SK-N-SH (cell line): ENCODE results near the gene PPP1R18. TPM values are rescaled to one million over a fixed set of nuclear protein-coding genes. Genes with fewer than 3 reads are reported as not detected.

ENCODE experiments used
- CTCF ChIA-PET: fragments of 300-600, 350-600 bp; formaldehyde crosslinking; extraction: SDS; loops from one replicate; lab custom pipeline; 2021; lab: Yijun Ruan, JAX
- POLR2A ChIA-PET: fragments of 350-600 bp; sonication (Branson Sonifier 250); formaldehyde crosslinking; extraction: SDS; loops from one replicate; lab custom pipeline; 2020; ENCODE audit warnings: antibody characterized with exemption, inconsistent platforms; lab: Yijun Ruan, JAX
- DNase-seq: peaks from one replicate; pipeline ENCODE4 v3.0.0; 2012
- H2AFZ ChIP-seq: fragments of 200-600 bp; sonication (generic); 2 replicates; pipeline ENCODE4 v1.8.1; 2016; ENCODE audit warnings: antibody characterized with exemption, mild to moderate bottlenecking, low read depth
- H3F3A ChIP-seq: fragments of 200-600 bp; sonication (generic); replicated peaks from 2 replicates; pipeline ENCODE3; 2016; ENCODE audit warnings: antibody characterized with exemption, mild to moderate bottlenecking; ENCODE audit not compliant: insufficient read depth
- H3K27ac ChIP-seq, 2 experiments: fragments of 200-500 bp in 1 of 2; fragments of 200-600 bp in 1 of 2; sonication (Bioruptor generic) in 1 of 2; sonication (generic), shearing (Covaris generic) in 1 of 2; 2 replicates each; pipeline versions ENCODE4 v1.5.1 to v1.6.1; 2014 to 2016; ENCODE audit warnings: low read depth in 2 of 2, inconsistent platforms in 1 of 2, low read length in 1 of 2, mild to moderate bottlenecking in 1 of 2, mixed read lengths in 1 of 2
- H3K27me3 ChIP-seq: fragments of 200-600 bp; sonication (generic), shearing (Covaris generic); 2 replicates; pipeline ENCODE4 v1.6.1; 2016; ENCODE audit warnings: mixed run types; ENCODE audit not compliant: insufficient read depth
- H3K36me3 ChIP-seq, 2 experiments: fragments of 200-500 bp in 1 of 2; fragments of 200-600 bp in 1 of 2; sonication (Bioruptor generic) in 1 of 2; sonication (generic) in 1 of 2; replicated peaks in 1 of 2; 2 replicates each; pipeline versions ENCODE3 to v1.5.1; 2014 to 2016; ENCODE audit warnings: low read length in 1 of 2, mild to moderate bottlenecking in 1 of 2; ENCODE audit not compliant: insufficient read depth in 2 of 2, control insufficient read depth in 1 of 2
- H3K4me1 ChIP-seq, 2 experiments: fragments of 200-500 bp in 1 of 2; fragments of 200-600 bp in 1 of 2; sonication (Bioruptor generic) in 1 of 2; sonication (generic), shearing (Covaris generic) in 1 of 2; 2 replicates each; pipeline versions ENCODE4 v1.5.1 to v1.6.1; 2014 to 2016; ENCODE audit warnings: low read depth in 1 of 2, low read length in 1 of 2, mixed run types in 1 of 2; ENCODE audit not compliant: insufficient read depth in 2 of 2, control insufficient read depth in 1 of 2
- H3K4me2 ChIP-seq: fragments of 200-600 bp; sonication (generic), shearing (Covaris generic); 2 replicates; pipeline ENCODE4 v1.6.1; 2017; ENCODE audit warnings: mixed run types
- H3K4me3 ChIP-seq, 2 experiments: fragments of 200-500 bp in 1 of 2; fragments of 200-600 bp in 1 of 2; sonication (Bioruptor generic) in 1 of 2; sonication (generic), shearing (Covaris generic) in 1 of 2; 2 replicates each; pipeline versions ENCODE4 v1.5.1 to v1.8.1; 2014 to 2016; ENCODE audit warnings: low read depth in 2 of 2, inconsistent platforms in 1 of 2, low read length in 1 of 2, mild to moderate bottlenecking in 1 of 2, mixed read lengths in 1 of 2, moderate library complexity in 1 of 2
- H3K79me2 ChIP-seq: fragments of 200-600 bp; sonication (generic); 2 replicates; pipeline ENCODE4 v1.8.1; 2017; ENCODE audit warnings: mild to moderate bottlenecking; ENCODE audit not compliant: insufficient read depth
- H3K9ac ChIP-seq: fragments of 200-600 bp; sonication (generic); 2 replicates; pipeline ENCODE4 v1.6.1; 2017; ENCODE audit warnings: mixed run types
- H3K9me2 ChIP-seq: fragments of 200-600 bp; sonication (generic); 2 replicates; pipeline ENCODE4 v1.6.1; 2017; ENCODE audit warnings: mixed run types
- H3K9me3 ChIP-seq: fragments of 200-600 bp; sonication (generic); 2 replicates; pipeline ENCODE4 v1.6.1; 2017; ENCODE audit warnings: mixed run types, mild to moderate bottlenecking, moderate library complexity
- H4K20me1 ChIP-seq: fragments of 200-600 bp; sonication (generic); 2 replicates; pipeline ENCODE4 v1.6.1; 2017; ENCODE audit warnings: mild to moderate bottlenecking, mixed run types; ENCODE audit not compliant: insufficient read depth
- CHD2 ChIP-seq: fragments of 150-350 bp; IDR thresholded peaks from 2 replicates; pipeline ENCODE4 v1.6.1; 2018; ENCODE audit warnings: low read length; ENCODE audit not compliant: partially characterized antibody
- ELF1 ChIP-seq: IDR thresholded peaks from 2 replicates; pipeline ENCODE4 v1.4.0; 2012
- EP300 ChIP-seq, 2 experiments: IDR thresholded peaks; 2 replicates each; pipeline versions ENCODE4 v1.4.0 to v1.6.1; 2012; ENCODE audit warnings: borderline replicate concordance in 1 of 2, low read depth in 1 of 2, low read length in 1 of 2
- EZH2phosphoT487 ChIP-seq: fragments of 200-600 bp; sonication (generic); IDR thresholded peaks from 2 replicates; pipeline ENCODE4 v1.6.1; 2017; ENCODE audit warnings: low read depth, mixed run types, mild to moderate bottlenecking, antibody characterized with exemption, moderate library complexity, borderline replicate concordance
- FOSL2 ChIP-seq: IDR thresholded peaks from 2 replicates; pipeline ENCODE4 v1.4.0; 2012; ENCODE audit warnings: low read depth, mild to moderate bottlenecking, moderate library complexity, borderline replicate concordance
- FOXJ3 ChIP-seq: sonication (generic); formaldehyde crosslinking; IDR thresholded peaks from 2 replicates; pipeline ENCODE4 v1.5.1; 2020; ENCODE audit warnings: mild to moderate bottlenecking, missing genetic modification reagents
- FOXM1 ChIP-seq: IDR thresholded peaks from 2 replicates; pipeline ENCODE4 v1.4.0; 2012; ENCODE audit warnings: low read depth, mild to moderate bottlenecking
- GABPA ChIP-seq: IDR thresholded peaks from 2 replicates; pipeline ENCODE4 v1.4.0; 2012; ENCODE audit warnings: low read depth, mild to moderate bottlenecking
- GATA2 ChIP-seq: sonication (generic); formaldehyde crosslinking; IDR thresholded peaks from 2 replicates; pipeline ENCODE4 v1.5.0; 2020; ENCODE audit warnings: mild to moderate bottlenecking, missing genetic modification reagents
- MEF2A ChIP-seq: IDR thresholded peaks from 2 replicates; pipeline ENCODE4 v1.4.0; 2012; ENCODE audit warnings: low read depth, borderline replicate concordance
- MXI1 ChIP-seq: IDR thresholded peaks from 2 replicates; pipeline ENCODE4 v1.6.1; 2012; ENCODE audit warnings: mild to moderate bottlenecking, low read depth, low read length, improper control_type of control experiment
- PBX3 ChIP-seq: IDR thresholded peaks from 2 replicates; pipeline ENCODE4; 2012
- POLR2AphosphoS5 ChIP-seq: IDR thresholded peaks from 2 replicates; pipeline ENCODE4 v1.6.1; 2012; ENCODE audit warnings: low read depth, low read length
- RAD21 ChIP-seq: IDR thresholded peaks from 2 replicates; pipeline ENCODE4 v1.6.1; 2012; ENCODE audit warnings: mild to moderate bottlenecking, low read length
- RCOR1 ChIP-seq: fragments of 150-350 bp; IDR thresholded peaks from 2 replicates; pipeline ENCODE4 v1.6.1; 2017; ENCODE audit warnings: antibody characterized with exemption, low read length
- RFX5 ChIP-seq: IDR thresholded peaks from 2 replicates; pipeline ENCODE4 v1.6.1; 2012; ENCODE audit warnings: mild to moderate bottlenecking, improper control_type of control experiment, low read length
- RXRA ChIP-seq: IDR thresholded peaks from 2 replicates; pipeline ENCODE4 v1.4.0; 2012; ENCODE audit warnings: low read depth, mild to moderate bottlenecking, borderline replicate concordance
- SIN3A ChIP-seq: IDR thresholded peaks from 2 replicates; pipeline ENCODE4 v1.6.1; 2012; ENCODE audit warnings: low read depth, mild to moderate bottlenecking, low read length, moderate library complexity, borderline replicate concordance
- SMC3 ChIP-seq: IDR thresholded peaks from 2 replicates; pipeline ENCODE4 v1.6.1; 2012; ENCODE audit warnings: low read depth, low read length, improper control_type of control experiment
- TCF12 ChIP-seq: IDR thresholded peaks from 2 replicates; pipeline ENCODE4 v1.4.0; 2012
- USF2 ChIP-seq: fragments of 150-350 bp; IDR thresholded peaks from 2 replicates; pipeline ENCODE4 v1.6.1; 2017; ENCODE audit warnings: antibody characterized with exemption, low read length, low read depth, borderline replicate concordance
- ZBTB33 ChIP-seq: IDR thresholded peaks from 2 replicates; pipeline ENCODE4 v1.4.0; 2012; ENCODE audit warnings: low read depth, borderline replicate concordance
- WGBS: methylation state at CpG from one replicate; pipeline ENCODE4 v1.1.6; 2017; ENCODE audit warnings: low lambda C conversion rate; 5-methylcytosine and 5-hydroxymethylcytosine counted together
- polyA plus RNA-seq, 3 experiments: library from polyadenylated mRNA; depleted of rRNA; stranded (reverse); fragments of >200 nt; gene quantifications; 2 replicates each; pipeline ENCODE4 v1.2.3, GENCODE V29; 2012

PPP1R18 gene
- polyA plus RNA-seq, 1 of the 3 experiments (the other 2 are of a cell fraction): 73.2 TPM

- WGBS: 98% methylated on average over 3 of the region's 3 CpGs
- Histone ChIP-seq H2AFZ (no peak overlapping the region), H3K4me3 (no peak overlapping the region), H3K27ac (no peak overlapping the region), H3K4me1 (no peaks in the 10 kb centered on the region), H3K9ac (no peak overlapping the region), H3K79me2 (peaks cover 6% of the 10 kb centered on the region; the same call in 1 of the 2 replicates), H3K27me3 (no peaks in the 10 kb centered on the region), H3K9me3 (no peaks in the 10 kb centered on the region), H3K36me3 (peaks cover 19 to 33% of the 10 kb centered on the region in 2 experiments), H3K9me2 (no peaks in the 10 kb centered on the region), H3K4me2 (no peak overlapping the region), H3F3A (peaks cover 3% of the 10 kb centered on the region), H4K20me1 (no peaks in the 10 kb centered on the region)
- ChIA-PET CTCF (no interaction called here), POLR2A (no interaction called here)
- DNase-seq: no peak
- no peak for TF ChIP-seq SMC3
- TF ChIP-seq RFX5: no peak
These were observed 50.6 kb downstream of the PPP1R18 start for GRCh38 chr6:30635834-30636233.

GRCh38 chr6:30626484-30627366 is 59.7 kb downstream of the PPP1R18 start, which contains the start of gene ATAT1:
ATAT1 (plus strand) TSS chr6:30626874.
- Histone ChIP-seq H3K4me3 (peak within 1 kb of the TSS; percentile 62 to 77), H3K79me2 (peaks cover 23% of the 10 kb centered on the region), H3F3A (peaks cover 11% of the 10 kb centered on the region), H3K4me2 (peak within 1 kb of the TSS; percentile 87), H3K9ac (peak within 1 kb of the TSS; percentile 79), H3K27ac (peak within 1 kb of the TSS; percentile 70 to 78), H2AFZ (peak within 1 kb of the TSS; percentile 75), H4K20me1 (no peaks in the 10 kb centered on the region), H3K9me2 (no peaks in the 10 kb centered on the region), H3K9me3 (no peaks in the 10 kb centered on the region), H3K36me3 (peaks cover 25 to 57% of the 10 kb centered on the region in 2 experiments), H3K4me1 (peaks cover 9 to 12% of the 10 kb centered on the region in 2 experiments; a peak in 2 of 4 replicates), H3K27me3 (no peaks in the 10 kb centered on the region)
- peak; percentile 92 for DNase-seq
- ChIA-PET CTCF (interaction anchor here (0.6 to 1.7 kb wide), 9 partner anchors 15 to 453 kb away, joined by 3 to 5 read pairs (median 3); partner anchors contain the start of gene DHX16), POLR2A (interaction anchor here (1.2 to 1.5 kb wide), 3 partner anchors 9 to 90 kb away, joined by 4 to 14 read pairs (median 12); partner anchors contain the start of genes MDC1, MRPS18B and PPP1R10)
- 4% methylated on average over 16 of the region's 36 CpGs for WGBS
- TF ChIP-seq SMC3 (no peak), MXI1 (peak; percentile 65), FOXM1 (no peak), FOSL2 (no peak), GABPA (peak; percentile 81), EZH2phosphoT487 (no peak), ZBTB33 (peak; percentile 34; the same call in 1 of the 2 replicates), RXRA (no peak), RCOR1 (no peak), RFX5 (no peak), MEF2A (no peak), RAD21 (no peak), FOXJ3 (CRISPR knock-in tag) (no peak), SIN3A (peak; percentile 83), GATA2 (CRISPR knock-in tag) (no peak), PBX3 (peak; percentile 61), TCF12 (no peak), ELF1 (no peak), POLR2AphosphoS5 (peak; percentile 93), EP300 (IDR thresholded peaks at IDR 0.05; ENCODE audit: borderline replicate concordance in 1 of 2, low read depth in 1 of 2, low read length in 1 of 2) (no peak), USF2 (no peak), CHD2 (peak; percentile 32)
